Activated B cell treated with CpG ODN at 0.5 μM for 24 hours (primary cell): ENCODE measurements around the gene TEX14. TPM values are rescaled to one million over a fixed set of nuclear protein-coding genes. Genes with fewer than 3 reads are reported as not detected.
A peak's percentile ranks its signal among the peaks of the same experiment; 100 is the strongest.

Experiments used
- ATAC-seq: fragments of 200-7000 bp; cut with Tn5 transposase; one replicate; pipeline ENCODE4 v1.10.0; 2021; ENCODE audit warnings: low read depth, mild to moderate bottlenecking, moderate library complexity
- CTCF ChIA-PET: fragments of 350-600 bp; sonication (Branson Sonifier 250); formaldehyde crosslinking; loops from one replicate; lab custom pipeline; 2021; ENCODE audit warnings: antibody characterized with exemption; lab: Charles Lee
- POLR2A ChIA-PET: fragments of 350-600 bp; sonication (Branson Sonifier 250); formaldehyde crosslinking; loops from one replicate; lab custom pipeline; 2021; ENCODE audit warnings: antibody characterized with exemption; lab: Charles Lee
- DNase-seq: peaks from one replicate; pipeline ENCODE4 v3.0.0; 2022
- H3K27ac Mint-ChIP-seq: one replicate; pipeline ENCODE4 v1.8.0; 2020; ENCODE audit warnings: mixed read lengths
- H3K27me3 Mint-ChIP-seq: one replicate; pipeline ENCODE4 v1.8.0; 2021; ENCODE audit warnings: mixed read lengths
- H3K36me3 Mint-ChIP-seq: one replicate; pipeline ENCODE4 v1.8.0; 2021; ENCODE audit warnings: low read depth, mixed read lengths
- H3K4me1 Mint-ChIP-seq: one replicate; pipeline ENCODE4 v1.8.0; 2021; ENCODE audit warnings: mixed read lengths
- H3K4me3 Mint-ChIP-seq: one replicate; pipeline ENCODE4 v1.8.0; 2020; ENCODE audit warnings: mild to moderate bottlenecking, mixed read lengths
- H3K9me3 Mint-ChIP-seq: one replicate; pipeline ENCODE4 v1.8.0; 2020; ENCODE audit warnings: mixed read lengths
- CTCF ChIP-seq: fragments of 200-600 bp; IDR thresholded peaks from one replicate; pipeline ENCODE4 v1.8.0; 2022; ENCODE audit warnings: antibody characterized with exemption, mild to moderate bottlenecking
- intact Hi-C: fragments of 100-400 bp; cut with micrococcal nuclease; formaldehyde crosslinking; loops from one replicate; pipeline ENCODE4 v1.15.1; 2024
- total RNA-seq: library from RNA; stranded (reverse); gene quantifications from 2 replicates; pipeline ENCODE4 v1.2.3, GENCODE V29; 2022

The TEX14 gene
- total RNA-seq, 1 donor from 2014 or later: 0.16 TPM

GRCh38 chr17:58611331-58611730 is 80.5 kb downstream of the TEX14 start:
- intact Hi-C loops: no loop called here
- H3K9me3 Mint-ChIP-seq: no peaks in the 10 kb centered on the region
- POLR2A ChIA-PET: interaction anchor here (1.4 to 1.5 kb wide), 2 partner anchors 20 to 21 kb away, joined by 3 read pairs; no protein-coding TSS in a partner anchor
- ATAC-seq: no peak
- H3K4me3 Mint-ChIP-seq: no peak overlapping the region
- DNase-seq: no peak
- CTCF ChIA-PET: no interaction called here
- H3K27me3 Mint-ChIP-seq: no peaks in the 10 kb centered on the region
- no peak overlapping the region for H3K27ac Mint-ChIP-seq
- no peaks in the 10 kb centered on the region for H3K36me3 Mint-ChIP-seq
- no peak for TF ChIP-seq CTCF
- H3K4me1 Mint-ChIP-seq: peaks cover 8% of the 10 kb centered on the region

DNA sequence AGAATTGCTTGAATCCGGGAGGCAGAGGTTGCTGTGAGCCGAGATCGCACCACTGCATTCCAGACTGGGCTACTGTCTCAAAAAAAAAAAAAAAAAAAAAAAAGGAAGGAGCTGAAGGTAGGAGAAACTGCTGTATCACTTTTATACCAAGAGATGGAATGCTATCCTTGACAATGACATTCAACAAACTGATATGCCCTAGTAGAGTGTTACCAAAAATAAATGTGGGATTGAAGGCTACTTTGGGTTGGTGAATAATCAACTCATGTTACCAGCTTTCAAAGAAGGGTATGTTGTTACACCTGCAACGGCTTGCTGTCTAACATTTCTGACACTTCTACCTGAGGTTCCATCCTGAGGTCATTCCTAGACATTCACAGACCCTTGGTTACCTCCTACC is 84.9 kb downstream of the TEX14 start:
- H3K4me3 Mint-ChIP-seq: no peak overlapping the region
- H3K27ac Mint-ChIP-seq: no peak overlapping the region
- CTCF ChIA-PET: no interaction called here
- POLR2A ChIA-PET: interaction anchor here (0.8 kb wide), 1 partner anchor 52 kb away, joined by 8 read pairs; no protein-coding TSS in a partner anchor
- no peak for ATAC-seq
- no peaks in the 10 kb centered on the region for H3K9me3 Mint-ChIP-seq
- H3K27me3 Mint-ChIP-seq: no peaks in the 10 kb centered on the region
- no peaks in the 10 kb centered on the region for H3K36me3 Mint-ChIP-seq
- DNase-seq: no peak
- intact Hi-C loops: no loop called here
- no peaks in the 10 kb centered on the region for H3K4me1 Mint-ChIP-seq
- TF ChIP-seq CTCF: no peak

DNA sequence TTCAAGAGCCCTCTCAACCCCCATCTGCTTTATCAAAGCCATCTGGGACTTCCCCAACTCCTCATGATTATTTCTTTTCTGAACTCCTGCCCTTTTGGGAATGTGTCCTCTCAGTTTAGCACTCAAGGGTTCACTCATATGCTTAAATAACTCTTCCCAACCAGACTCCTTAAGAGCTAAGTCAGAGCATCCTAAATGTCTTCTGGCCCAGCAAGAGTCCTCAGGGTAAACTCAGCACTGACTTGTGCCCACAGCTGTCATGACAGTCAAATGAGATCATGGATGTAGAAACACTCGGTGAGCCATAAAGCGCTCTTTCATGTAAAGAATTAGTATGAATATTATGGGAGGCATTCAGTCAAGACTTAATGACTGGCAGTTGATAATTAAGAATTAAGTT is 85.9 kb downstream of the TEX14 start:
- ChIA-PET POLR2A (interaction anchor here (1.2 kb wide), 1 partner anchor 25 kb away, joined by 14 read pairs; no protein-coding TSS in a partner anchor), CTCF (no interaction called here)
- Mint-ChIP-seq H3K9me3 (no peaks in the 10 kb centered on the region), H3K4me3 (no peak overlapping the region), H3K27ac (no peak overlapping the region), H3K27me3 (no peaks in the 10 kb centered on the region), H3K36me3 (no peaks in the 10 kb centered on the region), H3K4me1 (no peaks in the 10 kb centered on the region)
- DNase-seq (no peak), ATAC-seq (no peak)
- TF ChIP-seq CTCF: no peak
- intact Hi-C loops: no loop called here

DNA sequence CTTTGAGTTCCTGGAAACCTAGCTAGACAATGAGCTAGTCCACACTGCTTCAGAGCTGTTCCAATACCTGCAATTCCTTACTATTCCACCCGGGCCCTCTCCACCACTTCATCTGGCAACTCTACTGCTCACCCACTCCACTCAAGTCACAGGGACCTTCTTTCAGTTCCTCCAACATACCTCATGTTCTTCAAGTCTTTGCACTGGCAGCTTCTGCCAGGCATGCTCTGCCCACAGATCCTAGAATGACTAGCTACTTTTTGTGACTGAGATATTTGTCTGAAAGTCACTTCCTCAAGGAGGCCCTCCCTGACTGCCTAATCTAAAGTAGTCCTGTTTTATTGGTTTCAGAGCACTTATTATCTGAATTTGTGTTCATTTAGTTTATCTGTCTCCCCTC is 86.4 kb downstream of the TEX14 start:
- Mint-ChIP-seq H3K4me3 (no peak overlapping the region), H3K9me3 (no peaks in the 10 kb centered on the region), H3K36me3 (no peaks in the 10 kb centered on the region), H3K27me3 (no peaks in the 10 kb centered on the region), H3K27ac (no peak overlapping the region), H3K4me1 (no peaks in the 10 kb centered on the region)
- ChIA-PET CTCF (no interaction called here), POLR2A (interaction anchor here (1.2 kb wide), 1 partner anchor 26 kb away, joined by 14 read pairs; no protein-coding TSS in a partner anchor)
- TF ChIP-seq CTCF: no peak
- ATAC-seq (peak; percentile 42), DNase-seq (no peak)
- intact Hi-C loops: no loop called here

GRCh38 chr17:58601976-58602375 is 89.9 kb downstream of the TEX14 start:
- TF ChIP-seq CTCF: no peak
- ChIA-PET CTCF (no interaction called here), POLR2A (interaction anchor here (1.0 kb wide), 1 partner anchor 29 kb away, joined by 3 read pairs; no protein-coding TSS in a partner anchor)
- no peaks in the 10 kb centered on the region for H3K36me3 Mint-ChIP-seq
- no peaks in the 10 kb centered on the region for H3K4me1 Mint-ChIP-seq
- DNase-seq (no peak), ATAC-seq (no peak)
- H3K27ac Mint-ChIP-seq: no peak overlapping the region
- intact Hi-C loops: no loop called here
- H3K9me3 Mint-ChIP-seq: no peaks in the 10 kb centered on the region
- H3K4me3 Mint-ChIP-seq: no peak overlapping the region
- H3K27me3 Mint-ChIP-seq: no peaks in the 10 kb centered on the region
